Mesenteric fat pad (tissue), 1 donor: ENCODE data around the gene FBP1. TPM values are rescaled to one million over a fixed set of nuclear protein-coding genes. Genes with fewer than 3 reads are reported as not detected.

Experiments
- DNase-seq: peaks from one replicate; pipeline ENCODE4 v3.0.0-alpha.2; 2020; ENCODE audit warnings: low spot score
- long read RNA-seq: library from polyadenylated mRNA; unstranded; transcript quantifications from one replicate; pipeline ENCODE4 v2.0.0, GENCODE V29; 2020
- total RNA-seq: library from RNA; stranded (reverse); fragmentation: NEBNext Ultra II Directional; extraction: Animal tissue kit (Norgen Biotek cat#: 25700); gene quantifications from one replicate; pipeline ENCODE4 v1.2.1, GENCODE V29; 2021
- donor health status: DM: yes; HTN: yes; CAD: no.

Gene FBP1
- 14.5 TPM for total RNA-seq
- long read RNA-seq, transcript FBP1-201 (7 exons, 1,462 nt) = major isoform, 36 of 39 reads
- long read RNA-seq, partial matches to known transcripts = 2 of 39 reads
- long read RNA-seq, other reads (novel, unspliced or antisense) = 0 of 39 reads

- DNase-seq = no peak
Observed at GRCh38 chr9:94639061-94639998, at the start of gene FBP1. Gene FBP1, minus strand, starts transcription at chr9:94639518. Its CDS starts 208 bp downstream, at chr9:94639310.

GRCh38 chr9:94687451-94687850 is 48.1 kb upstream of the FBP1 start:
- DNase-seq = no peak

- DNase-seq = no peak
Observed at GRCh38 chr9:94685359-94685758, 46.0 kb upstream of the FBP1 start.

GRCh38 chr9:94681508-94681907 is 42.2 kb upstream of the FBP1 start:
- DNase-seq = no peak

- DNase-seq = no peak
Observed at GRCh38 chr9:94680621-94681020, 41.3 kb upstream of the FBP1 start.

- DNase-seq = no peak
Observed at GRCh38 chr9:94680020-94680419, 40.7 kb upstream of the FBP1 start.

- no peak for DNase-seq
Observed at GRCh38 chr9:94679587-94679986, 40.3 kb upstream of the FBP1 start.

- DNase-seq = no peak
Observed at GRCh38 chr9:94677929-94678328, 38.6 kb upstream of the FBP1 start.

- no peak for DNase-seq
Observed at GRCh38 chr9:94676446-94677131, 37.3 kb upstream of the FBP1 start.

GRCh38 chr9:94675008-94675881 is 35.9 kb upstream of the FBP1 start:
- DNase-seq = no peak

GRCh38 chr9:94672811-94673487 is 33.6 kb upstream of the FBP1 start:
- no peak for DNase-seq

GRCh38 chr9:94668928-94669729 is 29.8 kb upstream of the FBP1 start:
- DNase-seq = no peak

GRCh38 chr9:94668418-94668927 is 29.2 kb upstream of the FBP1 start:
- DNase-seq = no peak

GRCh38 chr9:94666364-94667099 is 27.2 kb upstream of the FBP1 start:
- DNase-seq = no peak

- no peak for DNase-seq
Observed at GRCh38 chr9:94665613-94666012, 26.3 kb upstream of the FBP1 start.

- DNase-seq = no peak
Observed at GRCh38 chr9:94664801-94665200, 25.5 kb upstream of the FBP1 start.

GRCh38 chr9:94663640-94664039 is 24.3 kb upstream of the FBP1 start:
- DNase-seq = no peak

GRCh38 chr9:94663140-94663539 is 23.8 kb upstream of the FBP1 start:
- no peak for DNase-seq
